Stimulated activated CD4-positive, alpha-beta T cell treated with anti-CD3 and anti-CD28 coated beads, TNF-alpha, amount 100 ng/mL, for 24 hours (primary cell): ENCODE results near the gene TMEM130.

Source experiments
- DNase-seq, 3 experiments: peaks; one replicate each; pipeline ENCODE4 v3.0.0-alpha.2; 2020; ENCODE audit warnings: low read depth in 3 of 3

TMEM130 gene, protein sequence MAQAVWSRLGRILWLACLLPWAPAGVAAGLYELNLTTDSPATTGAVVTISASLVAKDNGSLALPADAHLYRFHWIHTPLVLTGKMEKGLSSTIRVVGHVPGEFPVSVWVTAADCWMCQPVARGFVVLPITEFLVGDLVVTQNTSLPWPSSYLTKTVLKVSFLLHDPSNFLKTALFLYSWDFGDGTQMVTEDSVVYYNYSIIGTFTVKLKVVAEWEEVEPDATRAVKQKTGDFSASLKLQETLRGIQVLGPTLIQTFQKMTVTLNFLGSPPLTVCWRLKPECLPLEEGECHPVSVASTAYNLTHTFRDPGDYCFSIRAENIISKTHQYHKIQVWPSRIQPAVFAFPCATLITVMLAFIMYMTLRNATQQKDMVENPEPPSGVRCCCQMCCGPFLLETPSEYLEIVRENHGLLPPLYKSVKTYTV

GRCh38 chr7:98869597-98870120, at the start of gene TMEM130:
Gene TMEM130 (minus strand): TSS chr7:98870014. CDS start chr7:98869861, 153 bp downstream.
- no peak for DNase-seq

GRCh38 chr7:98917331-98917730, 47.5 kb upstream of the TMEM130 start:
- no peak for DNase-seq

DNA sequence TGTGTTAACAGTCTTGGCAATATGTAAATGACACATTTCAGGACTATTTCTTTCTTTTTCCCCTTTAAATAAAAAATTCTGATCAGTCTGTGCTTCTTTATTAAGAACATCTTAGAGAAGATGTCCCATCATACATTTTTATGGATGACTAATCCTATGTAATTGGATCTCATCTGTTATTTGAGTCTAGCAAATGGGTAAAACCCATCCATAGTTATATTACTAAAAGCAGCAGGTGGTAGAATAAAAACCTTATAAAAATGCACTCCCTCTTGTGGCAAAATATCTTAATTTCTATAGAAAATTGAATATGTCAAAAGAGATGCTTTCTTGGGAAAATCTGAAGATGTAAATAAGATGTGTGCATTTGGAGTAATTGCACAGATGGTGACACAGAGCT, 43.8 kb upstream of the TMEM130 start:
- DNase-seq: no peak

DNA sequence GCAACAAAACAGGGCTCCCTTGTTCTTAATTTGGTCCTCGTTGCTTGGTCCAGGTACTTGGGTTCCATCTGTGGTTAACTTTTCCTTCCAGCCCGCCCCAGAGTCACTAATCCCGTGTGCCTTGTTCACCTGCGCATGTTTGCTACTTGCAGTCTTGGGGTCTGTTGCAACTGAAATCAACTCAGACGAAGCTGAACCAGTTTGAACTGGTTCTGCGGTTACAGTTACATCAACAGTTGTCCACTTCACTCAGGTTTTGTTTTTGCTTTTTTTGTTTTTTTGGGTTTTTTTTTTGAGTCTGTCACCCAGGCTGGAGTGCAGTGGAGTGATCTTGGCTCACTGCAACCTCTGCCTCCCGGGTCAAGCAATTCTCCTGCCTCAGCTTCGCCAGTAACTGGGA, 43.2 kb upstream of the TMEM130 start:
- DNase-seq: no peak

GRCh38 chr7:98911916-98912315, 42.1 kb upstream of the TMEM130 start:
- DNase-seq: no peak

- no peak for DNase-seq
Measured at GRCh38 chr7:98910427-98910826, 40.6 kb upstream of the TMEM130 start.

- DNase-seq: no peak
Measured at GRCh38 chr7:98909487-98909886, 39.7 kb upstream of the TMEM130 start.

DNA sequence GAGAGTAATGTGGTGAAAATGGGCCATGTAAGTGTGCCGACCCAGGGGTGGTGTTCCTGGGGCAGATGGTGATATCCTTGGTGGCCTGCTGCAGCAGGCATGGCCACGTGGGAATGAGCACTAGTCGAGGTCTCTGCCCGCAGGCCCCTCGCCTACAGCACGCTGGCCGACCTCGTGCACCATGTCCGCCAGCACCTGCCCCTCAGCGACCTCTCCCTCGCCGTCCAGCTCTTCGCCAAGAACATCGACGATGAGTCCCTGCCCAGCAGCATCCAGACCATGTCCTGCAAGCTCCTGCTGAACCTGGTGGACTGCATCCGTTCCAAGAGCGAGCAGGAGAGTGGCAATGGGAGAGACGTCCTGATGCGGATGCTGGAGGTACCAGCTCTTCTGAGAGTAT, 38.8 kb upstream of the TMEM130 start:
- no peak for DNase-seq

GRCh38 chr7:98907570-98907969, 37.8 kb upstream of the TMEM130 start:
- no peak for DNase-seq

DNA sequence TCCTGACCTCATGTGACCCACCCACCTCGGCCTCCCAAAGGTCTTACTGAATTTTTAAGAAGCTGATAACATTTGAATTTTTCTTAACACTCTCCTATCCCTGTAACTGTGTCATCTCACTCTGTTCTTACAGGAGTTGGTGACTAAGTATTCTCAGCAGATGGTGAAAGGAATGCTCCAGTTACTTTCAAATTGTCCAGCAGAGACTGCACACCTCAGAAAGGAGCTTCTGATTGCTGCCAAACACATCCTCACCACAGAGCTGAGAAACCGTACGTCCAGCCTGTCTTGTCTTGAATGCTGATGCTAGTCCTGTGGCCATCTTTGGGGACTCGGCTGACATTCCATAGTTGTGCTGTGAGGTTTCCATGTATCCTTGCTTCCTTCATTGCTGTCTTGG, 33.4 kb upstream of the TMEM130 start:
- no peak for DNase-seq

DNA sequence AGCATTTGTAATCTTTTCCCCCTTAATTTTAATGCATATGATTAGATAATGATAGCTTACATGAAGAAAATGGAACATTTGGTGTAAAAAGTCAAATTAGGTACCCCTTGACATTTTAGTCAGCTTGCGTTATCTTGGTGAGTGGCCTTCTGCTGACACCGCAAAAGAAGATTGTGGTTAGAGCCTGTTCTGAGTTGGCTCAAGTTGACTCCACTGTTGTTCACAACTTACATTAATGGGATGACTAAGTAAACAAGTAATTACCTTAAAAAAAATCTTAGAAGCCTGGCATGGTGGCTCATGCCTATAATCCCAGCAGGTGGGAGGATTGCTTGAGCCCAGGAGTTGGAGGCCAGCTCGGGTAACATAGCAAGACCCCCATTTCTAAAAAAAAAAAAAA, 32.7 kb upstream of the TMEM130 start:
- no peak for DNase-seq

DNA sequence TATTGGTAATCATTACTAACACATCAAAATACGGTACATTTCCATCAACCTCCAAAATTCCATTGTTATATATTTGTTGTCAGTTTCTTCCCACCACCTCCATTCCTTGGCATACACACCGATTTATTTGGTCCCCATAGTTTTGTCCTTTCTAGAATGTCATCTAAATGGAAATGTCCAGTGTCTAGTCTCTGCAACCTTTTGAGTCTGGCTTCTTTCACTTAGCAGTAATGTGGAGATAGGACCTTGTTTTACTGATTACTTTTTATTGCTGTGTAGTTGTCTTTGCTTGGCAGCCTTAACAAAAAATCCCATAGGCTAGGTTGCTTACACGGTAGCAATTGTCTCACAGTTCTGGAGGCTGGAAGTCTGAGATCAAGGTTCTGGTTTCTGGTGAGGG, 31.0 kb upstream of the TMEM130 start:
- DNase-seq: no peak

DNA sequence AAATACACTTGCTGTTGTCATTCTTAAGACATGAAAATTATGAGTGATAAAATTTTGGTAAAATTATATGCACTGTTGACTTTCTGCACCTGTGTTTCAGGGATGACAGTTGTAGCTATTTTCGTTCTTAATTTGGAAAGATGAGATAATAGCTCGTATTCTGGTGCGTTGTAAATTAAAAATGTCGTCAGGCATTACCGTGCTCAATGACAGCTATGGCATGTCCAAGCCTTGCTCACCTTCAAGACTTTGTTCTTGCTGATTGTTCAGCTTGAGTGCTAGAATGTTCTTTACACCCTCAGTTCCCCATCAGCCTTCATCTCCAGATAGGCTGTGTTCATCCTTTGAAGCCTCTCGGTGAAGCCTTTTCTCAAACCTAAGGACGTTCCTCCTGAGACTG, 30.0 kb upstream of the TMEM130 start:
- no peak for DNase-seq

DNA sequence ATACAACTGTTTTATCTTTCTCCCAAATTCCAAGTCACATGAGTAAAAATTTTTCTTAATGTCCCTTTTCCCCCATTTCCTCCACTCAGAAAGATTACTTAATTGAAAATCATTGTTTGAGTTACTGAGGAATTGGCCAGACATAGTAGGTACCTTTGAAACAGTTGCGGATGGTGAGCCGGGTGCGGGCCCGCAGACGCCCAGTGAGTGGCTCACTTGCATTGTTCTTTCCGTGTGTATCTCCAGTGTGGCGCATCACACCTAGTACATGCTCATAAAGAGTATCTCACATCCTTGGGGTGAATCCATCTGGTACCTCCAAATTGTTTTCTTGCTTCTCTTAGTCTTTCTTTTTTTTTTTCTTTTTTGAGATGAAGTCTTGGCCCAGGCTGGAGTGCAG, 22.8 kb upstream of the TMEM130 start:
- no peak for DNase-seq

- DNase-seq: no peak
Measured at GRCh38 chr7:98887038-98887437, 17.2 kb upstream of the TMEM130 start.

- no peak for DNase-seq
Measured at GRCh38 chr7:98884416-98884815, 14.6 kb upstream of the TMEM130 start.

DNA sequence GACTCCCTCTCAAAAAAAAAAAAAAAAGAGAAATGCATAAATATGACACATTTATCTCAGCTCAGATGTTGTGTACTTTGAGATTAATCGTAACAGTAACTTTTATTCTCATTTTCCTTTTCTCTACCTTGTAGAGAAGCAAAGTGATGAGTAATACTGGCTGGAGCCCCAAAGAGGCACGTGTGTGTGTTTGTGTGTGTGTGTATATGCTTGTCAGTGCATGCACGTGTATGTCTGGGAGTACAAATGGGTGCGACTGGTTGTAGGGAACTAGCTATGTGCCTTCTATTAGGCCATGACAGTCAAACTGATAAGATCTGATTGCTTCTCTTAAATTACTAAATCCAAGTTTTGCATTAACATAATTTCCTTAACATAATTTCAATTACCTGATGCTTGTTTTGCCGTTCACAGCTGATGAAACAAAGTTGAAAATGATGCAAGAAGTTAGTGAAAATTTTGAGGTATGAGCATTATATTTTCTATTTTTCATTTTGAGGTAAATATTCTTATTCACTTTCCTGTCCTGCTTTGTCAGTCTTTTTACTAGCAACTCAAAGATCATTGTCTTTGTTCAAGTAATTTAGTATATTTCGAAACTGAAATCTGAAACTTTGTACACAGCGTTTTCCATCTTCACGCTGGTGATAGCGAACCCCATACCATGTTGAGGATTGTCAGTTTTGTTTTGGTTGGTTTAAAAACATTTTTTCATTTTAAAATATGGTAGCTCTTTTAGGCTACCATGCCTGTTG, 11.9 kb upstream of the TMEM130 start:
- no peak for DNase-seq

- DNase-seq: no peak
Measured at GRCh38 chr7:98880485-98880884, 10.7 kb upstream of the TMEM130 start.

DNA sequence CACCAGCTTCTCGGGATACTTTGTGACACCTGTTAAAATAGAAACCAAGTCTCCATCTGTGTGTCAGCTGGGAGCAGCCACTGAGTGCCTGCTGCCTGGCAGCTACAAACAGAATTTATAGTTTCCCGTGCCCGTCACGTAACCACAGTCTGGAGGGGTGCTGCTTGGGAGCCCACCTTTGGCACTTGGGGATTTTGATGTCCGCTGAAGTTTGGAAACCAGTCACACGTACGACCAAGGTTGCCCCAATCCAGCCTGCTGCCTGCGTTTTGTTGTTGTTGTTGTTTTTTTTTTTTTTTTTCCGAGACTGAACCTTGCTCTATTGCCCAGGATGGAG, 10.1 kb upstream of the TMEM130 start:
- no peak for DNase-seq

- DNase-seq: peak in 2 of 3 experiments; percentile 37 to 47
Measured at GRCh38 chr7:98879198-98879978, 9.6 kb upstream of the TMEM130 start.

DNA sequence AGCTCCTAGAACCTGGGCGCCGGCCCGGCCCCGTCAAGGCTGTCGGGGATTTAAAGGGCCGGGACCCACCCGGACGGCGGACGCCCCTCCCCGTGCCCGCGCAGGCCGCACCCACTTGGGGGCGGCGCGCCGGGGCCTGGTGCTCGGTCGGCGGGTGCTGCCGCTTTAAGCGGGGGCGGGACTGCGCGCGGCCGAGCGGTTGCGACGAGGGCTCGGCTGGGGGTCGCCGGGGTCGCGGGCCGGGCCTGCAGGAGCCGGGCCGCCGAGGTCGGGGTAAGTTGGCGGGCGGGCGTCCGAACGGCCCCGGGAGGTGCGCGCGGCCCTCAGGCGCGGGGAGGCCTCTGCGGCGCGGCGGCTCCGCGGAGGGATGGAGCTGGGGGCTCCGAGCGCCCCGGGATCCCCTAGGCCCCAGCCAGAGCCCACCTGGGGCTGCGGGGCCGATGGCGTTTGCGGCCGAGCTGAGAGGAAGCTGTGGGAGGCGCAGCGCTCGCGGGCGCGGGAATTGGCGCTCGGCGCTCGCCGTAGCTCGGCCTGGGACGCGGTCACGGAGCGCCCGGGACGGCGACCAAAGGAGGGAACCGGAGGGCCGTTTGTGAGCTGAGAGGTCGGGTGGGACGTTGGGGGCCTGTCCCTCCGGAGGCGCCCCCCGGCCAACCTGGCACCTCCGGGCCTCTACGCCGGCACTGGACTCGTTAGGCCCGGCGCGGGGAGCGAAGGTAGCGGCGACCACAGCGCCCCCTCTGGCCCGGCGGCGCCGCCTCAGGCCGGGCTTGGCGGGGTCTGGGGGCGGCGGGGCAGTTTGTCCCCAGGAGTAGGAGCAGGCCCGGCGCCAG, 8.8 kb upstream of the TMEM130 start, which contains the start of gene TRRAP:
Gene TRRAP (plus strand): TSS at position 168 of the 833 bp plus-strand sequence. CDS start 2,619 bp downstream, outside the sequence.
- DNase-seq: peak; percentile 61 to 74 (median 64)
